HepG2 (cell line): ENCODE results near the gene RPL36AL. TPM values are rescaled to one million over a fixed set of nuclear protein-coding genes. Genes with fewer than 3 reads are reported as not detected.

Experiments
- BCL3 ChIP-seq: sonication (generic); formaldehyde crosslinking; IDR thresholded peaks from 2 replicates; pipeline ENCODE4 v1.5.1; 2020; ENCODE audit warnings: mild to moderate bottlenecking, missing genetic modification reagents, moderate library complexity
- BRCA1 ChIP-seq: sonication (generic); formaldehyde crosslinking; IDR thresholded peaks from 2 replicates; pipeline ENCODE4 v1.4.0; 2020; ENCODE audit warnings: missing genetic modification reagents
- CCAR2 ChIP-seq: fragments of 200-400 bp; formaldehyde crosslinking; optimal IDR thresholded peaks from 2 replicates; pipeline ENCODE3; 2018; ENCODE audit warnings: low read depth, mild to moderate bottlenecking, low read length, moderate library complexity
- ETS1 ChIP-seq: sonication (generic); formaldehyde crosslinking; IDR thresholded peaks from 2 replicates; pipeline ENCODE4 v1.4.0; 2020; ENCODE audit warnings: missing genetic modification reagents
- FOSL2 ChIP-seq: sonication (generic); formaldehyde crosslinking; IDR thresholded peaks from 2 replicates; pipeline ENCODE4 v1.4.0; 2020; ENCODE audit warnings: missing genetic modification reagents
- KAT7 ChIP-seq: IDR thresholded peaks from 2 replicates; pipeline ENCODE4 v1.6.1; 2018; ENCODE audit warnings: borderline replicate concordance, missing compliant biosample characterization
- KDM2A ChIP-seq: sonication (generic); formaldehyde crosslinking; IDR thresholded peaks from 2 replicates; pipeline ENCODE4 v1.4.0; 2020; ENCODE audit warnings: low read depth, missing genetic modification reagents, borderline replicate concordance
- MLXIP ChIP-seq: sonication (generic); formaldehyde crosslinking; IDR thresholded peaks from 2 replicates; pipeline ENCODE4 v1.9.0; 2021; ENCODE audit warnings: missing genetic modification reagents, borderline replicate concordance
- RELA ChIP-seq: sonication (generic); formaldehyde crosslinking; IDR thresholded peaks from 2 replicates; pipeline ENCODE4 v1.4.0; 2020; ENCODE audit warnings: missing genetic modification reagents
- STAG1 ChIP-seq: sonication (generic); formaldehyde crosslinking; IDR thresholded peaks from 2 replicates; pipeline ENCODE4 v1.4.0; 2020; ENCODE audit warnings: missing genetic modification reagents
- ZFYVE20 ChIP-seq: sonication (generic); formaldehyde crosslinking; IDR thresholded peaks from 2 replicates; pipeline ENCODE4 v1.8.0; 2023; ENCODE audit warnings: low read depth, mild to moderate bottlenecking, moderate library complexity, missing genetic modification reagents, borderline replicate concordance
- ZNF407 ChIP-seq: sonication (generic); formaldehyde crosslinking; IDR thresholded peaks from one replicate; pipeline ENCODE4 v1.5.1; 2020; ENCODE audit warnings: mild to moderate bottlenecking, missing genetic modification reagents; ENCODE audit errors: not compliant biosample characterization
- ZNF558 ChIP-seq: sonication (generic); formaldehyde crosslinking; IDR thresholded peaks from 2 replicates; pipeline ENCODE4 v1.9.0; 2022; ENCODE audit warnings: mild to moderate bottlenecking, missing genetic modification reagents, borderline replicate concordance
- ZNF569 ChIP-seq: sonication (generic); formaldehyde crosslinking; IDR thresholded peaks from 2 replicates; pipeline ENCODE4 v1.5.0; 2020; ENCODE audit warnings: mild to moderate bottlenecking, missing genetic modification reagents, moderate library complexity, borderline replicate concordance
- polyA plus RNA-seq, 8 experiments: library from polyadenylated mRNA; depleted of rRNA in 3 of 8; stranded (reverse) in 7 of 8; unstranded in 1 of 8; fragments of >200 nt; fragmentation: Illumina TruSeq in 4 of 8; extraction: Trizol in 4 of 8; gene quantifications; 2 replicates each; pipeline versions ENCODE4 v1.2.1 to v1.2.3, GENCODE V29; 2011 to 2016; ENCODE audit warnings: low read depth in 4 of 8, missing spikeins in 1 of 8, mixed read lengths in 1 of 8; ENCODE audit not compliant: insufficient read depth in 1 of 8
- total RNA-seq, 5 experiments: library from RNA; depleted of rRNA; stranded (reverse); fragments of >200 nt; fragmentation: Illumina TruSeq; extraction: Trizol; gene quantifications; 2 replicates each; pipeline ENCODE4 v1.2.3, GENCODE V29; 2016; ENCODE audit warnings: low read depth in 1 of 5

RPL36AL gene
- total and polyA plus RNA-seq, 2 of the 13 experiments (the other 11 are each of a cell fraction or from before 2014, with no cell fraction given), result 90.0 to 294 TPM

GRCh38 chr14:49585803-49586672 lies 34.4 kb downstream of the RPL36AL start, which contains the start of gene RPS29 (continued):
- TF ChIP-seq ZNF407 (CRISPR knock-in tag), result no peak
- peak; percentile 54; the same call in 1 of the 2 replicates for TF ChIP-seq BRCA1 (CRISPR knock-in tag)
- TF ChIP-seq KDM2A, result peak; percentile 89; the same call in 1 of the 2 replicates
- TF ChIP-seq MLXIP (CRISPR knock-in tag), result no peak
- no peak for TF ChIP-seq STAG1
- TF ChIP-seq FOSL2 (CRISPR knock-in tag), result peak; percentile 91
- TF ChIP-seq ZNF569 (CRISPR knock-in tag), result 0 out of 2 replicates have a peak, but pooled peaks have one; percentile 47
- 0 out of 2 replicates have a peak, but pooled peaks have one; percentile 12 for TF ChIP-seq ZNF558 (CRISPR knock-in tag)
- TF ChIP-seq KAT7, result no peak; the same call in 1 of the 2 replicates
- TF ChIP-seq CCAR2, result no peak
- TF ChIP-seq RELA (CRISPR knock-in tag), result no peak
- no peak for TF ChIP-seq BCL3 (CRISPR knock-in tag)
- no peak for TF ChIP-seq ETS1
- no peak for TF ChIP-seq ZFYVE20 (CRISPR knock-in tag)
